Hippocampal formation (tissue), 2 donors: Measurements from ENCODE around the gene NUCKS1.

Source experiments
- DNase-seq, 2 donors: peaks; one replicate each; lab custom pipeline; 2025; lab: John Stamatoyannopoulos, UW

NUCKS1 gene

GRCh38 chr1:205699416-205699815 is 50.6 kb downstream of the NUCKS1 start:
- DNase-seq: no peak

- no peak for DNase-seq
These were observed 51.1 kb downstream of the NUCKS1 start for GRCh38 chr1:205698921-205699320.

GRCh38 chr1:205693421-205693991 is 56.5 kb downstream of the NUCKS1 start:
- no peak for DNase-seq

- DNase-seq: no peak
These were observed 57.6 kb downstream of the NUCKS1 start for GRCh38 chr1:205692423-205692822.

GRCh38 chr1:205690122-205690756 is 59.7 kb downstream of the NUCKS1 start:
- DNase-seq: no peak

GRCh38 chr1:205689479-205689878 is 60.5 kb downstream of the NUCKS1 start:
- no peak for DNase-seq

GRCh38 chr1:205688171-205689080 is 61.6 kb downstream of the NUCKS1 start:
- no peak for DNase-seq

- DNase-seq: no peak
These were observed 62.7 kb downstream of the NUCKS1 start for GRCh38 chr1:205687242-205687641.

- no peak for DNase-seq
These were observed 68.6 kb downstream of the NUCKS1 start for GRCh38 chr1:205681364-205681763.

GRCh38 chr1:205680073-205680851 is 69.7 kb downstream of the NUCKS1 start, which contains the start of gene SLC45A3:
Gene SLC45A3, minus strand, starts transcription at chr1:205680509. Its CDS starts 15,853 bp downstream, at chr1:205664656.
- DNase-seq: peak in 1 of 2 donors; percentile 61

GRCh38 chr1:205678286-205679111 is 71.5 kb downstream of the NUCKS1 start:
- no peak for DNase-seq

GRCh38 chr1:205677167-205677566 is 72.8 kb downstream of the NUCKS1 start:
- no peak for DNase-seq

GRCh38 chr1:205676597-205676996 is 73.4 kb downstream of the NUCKS1 start:
- peak; percentile 85 to 88 for DNase-seq

- DNase-seq: no peak
These were observed 74.0 kb downstream of the NUCKS1 start for GRCh38 chr1:205676002-205676401.

GRCh38 chr1:205675247-205675646 is 74.7 kb downstream of the NUCKS1 start:
- no peak for DNase-seq

- no peak for DNase-seq
These were observed 77.0 kb downstream of the NUCKS1 start for GRCh38 chr1:205672970-205673369.

- no peak for DNase-seq
These were observed 77.5 kb downstream of the NUCKS1 start for GRCh38 chr1:205672395-205672889.

GRCh38 chr1:205670611-205671430 is 79.2 kb downstream of the NUCKS1 start:
- DNase-seq: no peak

- DNase-seq: no peak
These were observed 79.9 kb downstream of the NUCKS1 start for GRCh38 chr1:205670150-205670446.
